ENCODE data around the gene STAG2.

GRCh38 chrX:123961268-123962005, at the start of gene STAG2:
- no peak for TF ChIP-seq CTCF (IDR thresholded peaks at IDR 0.05)
- TF ChIP-seq POLR2A (IDR thresholded peaks at IDR 0.05), result peak in 1 of 4 donors; percentile 52

Measured in esophagus squamous epithelium (tissue), 4 donors.